MCF 10A (cell line): Measurements from ENCODE around the gene RPL29. TPM values are rescaled to one million over a fixed set of nuclear protein-coding genes. Genes with fewer than 3 reads are reported as not detected.

ENCODE experiments used
- BruUV-seq: library from RNA; stranded (reverse); fragments of 400-500 nt; replicated peaks from 2 replicates; lab custom pipeline; 2021; lab: Mats Ljungman, UMichigan
- CTCF ChIA-PET: fragments of 300-600 bp; sonication (Branson Sonifier 250); formaldehyde crosslinking; extraction: SDS; loops from one replicate; lab custom pipeline; 2021; ENCODE audit warnings: antibody characterized with exemption, inconsistent platforms; lab: Yijun Ruan, JAX
- POLR2A ChIA-PET: fragments of 300-600, 350-650 bp; sonication (Branson Sonifier 250); formaldehyde crosslinking; extraction: SDS; loops from one replicate; lab custom pipeline; 2020; ENCODE audit warnings: antibody characterized with exemption, inconsistent platforms; lab: Yijun Ruan, JAX
- DNase-seq: peaks from one replicate; pipeline ENCODE4 v3.0.0-alpha.2; 2018; ENCODE audit not compliant: unreplicated experiment
- H3K27ac Mint-ChIP-seq: one replicate; pipeline ENCODE4 v1.8.0; 2022; ENCODE audit warnings: mild to moderate bottlenecking, low read depth, mixed read lengths; ENCODE audit not compliant: unreplicated experiment
- H3K27me3 Mint-ChIP-seq: one replicate; pipeline ENCODE4 v1.8.0; 2022; ENCODE audit warnings: mixed read lengths; ENCODE audit not compliant: insufficient read depth, unreplicated experiment
- H3K36me3 Mint-ChIP-seq: one replicate; pipeline ENCODE4 v1.8.0; 2022; ENCODE audit warnings: mild to moderate bottlenecking, moderate library complexity, mixed read lengths; ENCODE audit not compliant: insufficient read depth, unreplicated experiment
- H3K4me1 Mint-ChIP-seq: one replicate; pipeline ENCODE4 v1.8.0; 2022; ENCODE audit warnings: mixed read lengths; ENCODE audit not compliant: insufficient read depth, unreplicated experiment
- H3K4me3 Mint-ChIP-seq: one replicate; pipeline ENCODE4 v1.8.0; 2022; ENCODE audit warnings: mild to moderate bottlenecking, moderate library complexity, mixed read lengths; ENCODE audit not compliant: unreplicated experiment
- H3K9me3 Mint-ChIP-seq: one replicate; pipeline ENCODE4 v1.8.0; 2022; ENCODE audit warnings: mixed read lengths; ENCODE audit not compliant: unreplicated experiment
- CTCF ChIP-seq: fragments of 200-600 bp; IDR thresholded peaks from one replicate; pipeline ENCODE4 v1.8.0; 2022; ENCODE audit warnings: antibody characterized with exemption, mild to moderate bottlenecking; ENCODE audit not compliant: unreplicated experiment
- intact Hi-C: fragments of 100-400 bp; cut with micrococcal nuclease; formaldehyde crosslinking; loops from 2 replicates; pipeline ENCODE4 v1.14.1; 2022
- total RNA-seq: library from RNA; stranded (reverse); gene quantifications from 2 replicates; pipeline ENCODE4 v1.2.3, GENCODE V29; 2022

Gene RPL29
- total RNA-seq, 1 experiment from 2014 or later, result 1,551 TPM

GRCh38 chr3:51966016-51966415 lies 29.7 kb downstream of the RPL29 start:
- POLR2A ChIA-PET, result interaction anchor here (2.3 to 6.5 kb wide), 2 partner anchors 17 to 23 kb away, joined by 10 to 37 read pairs; partner anchors contain the start of gene ACY1
- Mint-ChIP-seq H3K4me1 (peaks cover 10% of the 10 kb centered on the region), H3K27me3 (no peaks in the 10 kb centered on the region), H3K36me3 (peaks cover 7% of the 10 kb centered on the region), H3K9me3 (no peaks in the 10 kb centered on the region), H3K27ac (peak overlapping the region; percentile 49), H3K4me3 (peak overlapping the region; percentile 78)
- intact Hi-C loops, result no loop called here
- DNase-seq, result no peak
- CTCF ChIA-PET, result interaction anchor here (1.7 kb wide), 1 partner anchor 8 kb away, joined by 12 read pairs; the partner anchor contains the start of genes ABHD14A and ABHD14B
- no TSS peak for BruUV-seq
- TF ChIP-seq CTCF, result no peak

- H3K27ac Mint-ChIP-seq, result no peak overlapping the region
- peaks cover 7% of the 10 kb centered on the region for H3K36me3 Mint-ChIP-seq
- H3K9me3 Mint-ChIP-seq, result no peaks in the 10 kb centered on the region
- intact Hi-C loops, result no loop called here
- H3K4me1 Mint-ChIP-seq, result peaks cover 10% of the 10 kb centered on the region
- ChIA-PET POLR2A (interaction anchor here (1.2 to 2.3 kb wide), 3 partner anchors 22 to 31 kb away, joined by 4 to 10 read pairs (median 5); partner anchors contain the start of genes RPL29 and RRP9), CTCF (interaction anchor here (1.0 to 1.7 kb wide), 3 partner anchors 10 to 180 kb away, joined by 3 to 12 read pairs (median 9); partner anchors contain the start of genes ABHD14A, ABHD14B and PARP3)
- no peak for TF ChIP-seq CTCF
- no TSS peak for BruUV-seq
- H3K27me3 Mint-ChIP-seq, result no peaks in the 10 kb centered on the region
- no peak overlapping the region for H3K4me3 Mint-ChIP-seq
- DNase-seq, result no peak
Observed at GRCh38 chr3:51964521-51964920, 31.2 kb downstream of the RPL29 start.

GRCh38 chr3:51963951-51964451 lies 31.7 kb downstream of the RPL29 start:
- Mint-ChIP-seq H3K4me3 (no peak overlapping the region), H3K9me3 (no peaks in the 10 kb centered on the region), H3K4me1 (peaks cover 10% of the 10 kb centered on the region), H3K27ac (no peak overlapping the region), H3K27me3 (no peaks in the 10 kb centered on the region), H3K36me3 (peaks cover 7% of the 10 kb centered on the region)
- intact Hi-C loops, result no loop called here
- BruUV-seq, result no TSS peak
- CTCF ChIA-PET, result interaction anchor here (1.1 to 1.8 kb wide), 4 partner anchors 10 to 22 kb away, joined by 3 to 9 read pairs (median 6); partner anchors contain the start of genes ABHD14B, PARP3 and RRP9
- DNase-seq, result no peak
- TF ChIP-seq CTCF, result no peak
- POLR2A ChIA-PET, result no interaction called here

GRCh38 chr3:51962854-51963530 lies 32.7 kb downstream of the RPL29 start:
- intact Hi-C loops, result no loop called here
- no peak overlapping the region for H3K4me3 Mint-ChIP-seq
- H3K27ac Mint-ChIP-seq, result no peak overlapping the region
- peaks cover 10% of the 10 kb centered on the region for H3K4me1 Mint-ChIP-seq
- no peak for TF ChIP-seq CTCF
- ChIA-PET POLR2A (interaction anchor here (0.7 kb wide), 2 partner anchors 183 to 315 kb away, joined by 3 to 4 read pairs; partner anchors contain the start of gene WDR82), CTCF (interaction anchor here (0.6 to 1.8 kb wide), 5 partner anchors 11 to 32 kb away, joined by 3 to 8 read pairs (median 3); partner anchors contain the start of genes ABHD14B, RPL29 and RRP9)
- no peaks in the 10 kb centered on the region for H3K9me3 Mint-ChIP-seq
- H3K27me3 Mint-ChIP-seq, result no peaks in the 10 kb centered on the region
- no peak for DNase-seq
- H3K36me3 Mint-ChIP-seq, result peaks cover 5% of the 10 kb centered on the region
- no TSS peak for BruUV-seq
